Esophagus muscularis mucosa (tissue), 3 donors: ENCODE results near the gene ARHGEF5.
"Not testable (repeated sequence)": the region's sequence is repeated elsewhere in the genome, so short reads cannot be mapped to it uniquely, and the experiment has no call there.

ENCODE experiments used
- CTCF ChIP-seq, 3 experiments: fragments of 200-600 bp in 2 of 3; fragments of 450-650 bp in 1 of 3; sonication (generic) in 2 of 3; IDR thresholded peaks; one replicate each; pipeline ENCODE4 v1.5.1; 2017 to 2019; ENCODE audit warnings: antibody characterized with exemption in 3 of 3, mild to moderate bottlenecking in 2 of 3, moderate library complexity in 1 of 3
- POLR2A ChIP-seq: fragments of 450-650 bp; IDR thresholded peaks from one replicate; pipeline ENCODE4 v1.6.1; 2017; ENCODE audit warnings: antibody characterized with exemption, moderate library complexity, mild to moderate bottlenecking, low read depth
- POLR2AphosphoS5 ChIP-seq, 2 donors: sonication (generic); formaldehyde crosslinking; IDR thresholded peaks; one replicate each; pipeline ENCODE4 v1.6.1; 2017; ENCODE audit warnings: antibody characterized with exemption in 2 of 2

- not testable (repeated sequence) for TF ChIP-seq POLR2A; CTCF (IDR thresholded peaks at IDR 0.05); POLR2AphosphoS5 (IDR thresholded peaks at IDR 0.05)
These were observed 10.3 kb downstream of the ARHGEF5 start for GRCh38 chr7:144365523-144365922.
